Kidney (tissue), 14 donors: ENCODE data around the gene HES5. TPM values are rescaled to one million over a fixed set of nuclear protein-coding genes. Genes with fewer than 3 reads are reported as not detected.

Experiments
- DNase-seq, 5 donors: peaks; one replicate each; pipeline ENCODE4 v3.0.0-alpha.2; 2013 to 2020
- FAIRE-seq: peaks from 2 replicates; lab custom pipeline; 2012; peaks lifted over from hg19 to GRCh38; lab: Jason Lieb, UNC
- H3K27ac ChIP-seq, 2 donors: one replicate each; pipeline ENCODE4 v1.7.0; 2013; ENCODE audit warnings: low read depth in 2 of 2, low read length in 2 of 2, inconsistent platforms in 1 of 2
- H3K27me3 ChIP-seq: one replicate; pipeline ENCODE4 v1.7.1; 2013; ENCODE audit warnings: low read length, inconsistent platforms; ENCODE audit not compliant: control insufficient read depth, insufficient read depth
- H3K36me3 ChIP-seq, 3 donors: one replicate each; pipeline versions ENCODE4 v1.7.0 to v1.7.1; 2013; ENCODE audit warnings: low read length in 3 of 3, control low read depth in 1 of 3, inconsistent platforms in 1 of 3; ENCODE audit not compliant: insufficient read depth in 3 of 3, control insufficient read depth in 2 of 3
- H3K4me1 ChIP-seq, 3 donors: one replicate each; pipeline versions ENCODE4 v1.7.0 to v1.7.1; 2013; ENCODE audit warnings: low read length in 3 of 3, inconsistent platforms in 1 of 3, low read depth in 1 of 3; ENCODE audit not compliant: control insufficient read depth in 2 of 3, insufficient read depth in 2 of 3
- H3K4me3 ChIP-seq, 3 donors: one replicate each; pipeline versions ENCODE4 v1.7.0 to v1.8.1; 2013; ENCODE audit warnings: low read length in 3 of 3, control low read depth in 1 of 3, inconsistent platforms in 1 of 3
- H3K9ac ChIP-seq, 3 donors: one replicate each; pipeline versions ENCODE4 v1.7.0 to v1.7.1; 2013; ENCODE audit warnings: low read length in 3 of 3, control low read depth in 1 of 3, inconsistent platforms in 1 of 3
- H3K9me3 ChIP-seq, 3 donors: one replicate each; pipeline versions ENCODE4 v1.7.0 to v1.7.1; 2013; ENCODE audit warnings: low read length in 3 of 3, control low read depth in 1 of 3, inconsistent platforms in 1 of 3; ENCODE audit not compliant: control insufficient read depth in 2 of 3, insufficient read depth in 1 of 3
- CTCF ChIP-seq: IDR thresholded peaks from 3 replicates; pipeline ENCODE4 v1.5.1; 2012; ENCODE audit warnings: mild to moderate bottlenecking, moderate library complexity, borderline replicate concordance; ENCODE audit not compliant: insufficient read depth; ENCODE audit errors: extremely low read depth
- intact Hi-C: fragments of 100-400 bp; cut with DNase I; formaldehyde crosslinking; loops from one replicate; pipeline ENCODE4 v1.11.1; 2022
- polyA plus RNA-seq: library from polyadenylated mRNA; stranded (reverse); fragments of 350-450 nt; fragmentation: Illumina TruSeq; extraction: RNeasy Lipid Tissue Mini Kit (QIAGEN cat#74804); gene quantifications from one replicate; pipeline ENCODE4 v1.2.3, GENCODE V29; 2014; ENCODE audit warnings: low read depth, low replicate concordance; ENCODE audit not compliant: insufficient read depth
- total RNA-seq: library from RNA; stranded (reverse); fragmentation: NEBNext Ultra II Directional; extraction: Animal tissue kit (Norgen Biotek cat#: 25700); gene quantifications from one replicate; pipeline ENCODE4 v1.2.1, GENCODE V29; 2021
- donor health status: control.
- donor health status: control.
- donor health status: control.
- donor health status: control.
- donor health status: control.
- donor health status: DM: yes; HTN: yes; CAD: no.
- donor health status: Normal renal cell carcinoma (clear cell type).

HES5 gene
- total and polyA plus RNA-seq, 2 donors from 2014 or later, result 0.44 TPM; not detected in 1

GRCh38 chr1:2535455-2535854 lies 5.4 kb upstream of the HES5 start:
- Histone ChIP-seq H3K36me3 (no peaks in the 10 kb centered on the region), H3K27ac (no peak overlapping the region), H3K4me3 (no peak overlapping the region), H3K4me1 (peaks cover 0 to 4% (median 3%) of the 10 kb centered on the region in 3 donors), H3K9me3 (no peaks in the 10 kb centered on the region), H3K27me3 (peaks cover 10% of the 10 kb centered on the region), H3K9ac (no peak overlapping the region)
- FAIRE-seq (no peak), DNase-seq (no peak)
- no peak for TF ChIP-seq CTCF
- intact Hi-C loops, result no loop called here

GRCh38 chr1:2534687-2535441 lies 4.8 kb upstream of the HES5 start:
- Histone ChIP-seq H3K4me1 (peaks cover 0 to 4% (median 3%) of the 10 kb centered on the region in 3 donors), H3K27ac (no peak overlapping the region), H3K9ac (no peak overlapping the region), H3K36me3 (no peaks in the 10 kb centered on the region), H3K27me3 (peaks cover 10% of the 10 kb centered on the region), H3K4me3 (no peak overlapping the region), H3K9me3 (no peaks in the 10 kb centered on the region)
- FAIRE-seq, result no peak
- intact Hi-C loops, result no loop called here
- no peak for TF ChIP-seq CTCF
- peak in 4 of 5 donors; percentile 63 to 83 (median 72) for DNase-seq

- TF ChIP-seq CTCF, result no peak
- no peaks in the 10 kb centered on the region for H3K9me3 ChIP-seq
- peaks cover 0 to 4% (median 3%) of the 10 kb centered on the region in 3 donors for H3K4me1 ChIP-seq
- no peak overlapping the region for H3K9ac ChIP-seq
- no peaks in the 10 kb centered on the region for H3K36me3 ChIP-seq
- H3K4me3 ChIP-seq, result no peak overlapping the region
- H3K27ac ChIP-seq, result no peak overlapping the region
- H3K27me3 ChIP-seq, result peaks cover 10% of the 10 kb centered on the region
- intact Hi-C loops, result no loop called here
- FAIRE-seq (no peak), DNase-seq (no peak)
Measured at GRCh38 chr1:2534315-2534686, 4.2 kb upstream of the HES5 start.
